Stomach (tissue), 9 donors: Measurements from ENCODE around the gene TGM2. TPM values are rescaled to one million over a fixed set of nuclear protein-coding genes. Genes with fewer than 3 reads are reported as not detected.

Experiments
- DNase-seq, 2 donors: peaks; one replicate each; pipeline versions ENCODE4 v3.0.0 to v3.0.0-alpha.2; 2013 to 2019
- H3K27ac ChIP-seq, 5 donors: fragments of 200-600 bp in 4 of 5; sonication (generic) in 4 of 5; one replicate each; pipeline ENCODE4 v1.5.1; 2013 to 2019; ENCODE audit warnings: mild to moderate bottlenecking in 1 of 5, moderate library complexity in 1 of 5
- H3K27me3 ChIP-seq, 3 donors: fragments of 200-600 bp; sonication (generic); one replicate each; pipeline ENCODE4 v1.5.1; 2017 to 2019; ENCODE audit warnings: mixed run types in 1 of 3
- H3K36me3 ChIP-seq, 4 donors: fragments of 200-600 bp; sonication (generic); 1 replicate in 3 of 4; 2 replicates in 1 of 4; pipeline ENCODE4 v1.5.1; 2016 to 2019
- H3K4me1 ChIP-seq, 4 donors: fragments of 200-600 bp; sonication (generic); one replicate each; pipeline ENCODE4 v1.5.1; 2016 to 2019
- H3K4me3 ChIP-seq, 4 donors: fragments of 200-600 bp; sonication (generic) in 3 of 4; one replicate each; pipeline ENCODE4 v1.5.1; 2016 to 2019; ENCODE audit warnings: mild to moderate bottlenecking in 1 of 4
- H3K9me3 ChIP-seq, 4 donors: fragments of 200-600 bp; sonication (generic); one replicate each; pipeline ENCODE4 v1.5.1; 2016 to 2019
- CTCF ChIP-seq, 7 experiments: fragments of 450-650 bp in 4 of 7; fragments of 200-600 bp in 3 of 7; sonication (generic) in 3 of 7; IDR thresholded peaks; one replicate each; pipeline ENCODE4 v1.5.1; 2016 to 2019; ENCODE audit warnings: antibody characterized with exemption in 7 of 7, control low read depth in 2 of 7, mild to moderate bottlenecking in 1 of 7
- EP300 ChIP-seq: sonication (generic); formaldehyde crosslinking; IDR thresholded peaks from one replicate; pipeline ENCODE4 v1.6.1; 2017; ENCODE audit warnings: antibody characterized with exemption
- POLR2A ChIP-seq, 4 donors: fragments of 450-650 bp; IDR thresholded peaks; one replicate each; pipeline ENCODE4 v1.6.1; 2016; ENCODE audit warnings: antibody characterized with exemption in 4 of 4, control low read depth in 2 of 4, mild to moderate bottlenecking in 1 of 4, moderate library complexity in 1 of 4
- POLR2AphosphoS5 ChIP-seq, 3 donors: sonication (generic); formaldehyde crosslinking; IDR thresholded peaks; one replicate each; pipeline ENCODE4 v1.6.1; 2016; ENCODE audit warnings: antibody characterized with exemption in 3 of 3
- WGBS, 5 donors: extraction: QIAGEN DNeasy Blood & Tissue Kit in 3 of 5; methylation state at CpG; one replicate each; pipeline versions ENCODE4 v1.1.5 to v1.1.7; 2013 to 2018; 5-methylcytosine and 5-hydroxymethylcytosine counted together
- intact Hi-C: fragments of 100-400 bp; cut with DNase I; formaldehyde crosslinking; loops from one replicate; pipeline ENCODE4 v1.15.1; 2023; ENCODE audit warnings: low total_unique reads
- polyA plus RNA-seq, 3 donors: library from polyadenylated mRNA; stranded (reverse); fragments of 200-250 nt; gene quantifications; one replicate each; pipeline ENCODE4 v1.2.3, GENCODE V29; 2013
- total RNA-seq, 5 donors: library from RNA; depleted of rRNA; stranded (reverse); fragments of >200 nt; gene quantifications; one replicate each; pipeline versions ENCODE4 v1.1.0 to v1.2.3, GENCODE V29; 2014 to 2016
- donor health status: healthy with polysubstance abuse.
- donor health status: Bipolar disorder and iron deficiency.
- donor health status: healthy.

TGM2 gene
- total and polyA plus RNA-seq, 8 donors = 16.2 to 195 (median 33.3) TPM

GRCh38 chr20:38138086-38138778, 26.8 kb downstream of the TGM2 start:
- Histone ChIP-seq H3K27ac (no peak overlapping the region), H3K4me3 (no peak overlapping the region), H3K4me1 (peaks cover 1 to 32% (median 18%) of the 10 kb centered on the region in 4 donors), H3K9me3 (no peaks in the 10 kb centered on the region), H3K27me3 (no peaks in the 10 kb centered on the region), H3K36me3 (peaks cover 5 to 67% (median 53%) of the 10 kb centered on the region in 4 donors)
- intact Hi-C loops = no loop called here
- DNase-seq = no peak
- 93 to 96% (median 94%) methylated on average over 15 of the region's 15 CpGs for WGBS, 5 donors
- TF ChIP-seq POLR2A (IDR thresholded peaks at IDR 0.05) (no peak), EP300 (no peak), POLR2AphosphoS5 (IDR thresholded peaks at IDR 0.05) (no peak)

DNA sequence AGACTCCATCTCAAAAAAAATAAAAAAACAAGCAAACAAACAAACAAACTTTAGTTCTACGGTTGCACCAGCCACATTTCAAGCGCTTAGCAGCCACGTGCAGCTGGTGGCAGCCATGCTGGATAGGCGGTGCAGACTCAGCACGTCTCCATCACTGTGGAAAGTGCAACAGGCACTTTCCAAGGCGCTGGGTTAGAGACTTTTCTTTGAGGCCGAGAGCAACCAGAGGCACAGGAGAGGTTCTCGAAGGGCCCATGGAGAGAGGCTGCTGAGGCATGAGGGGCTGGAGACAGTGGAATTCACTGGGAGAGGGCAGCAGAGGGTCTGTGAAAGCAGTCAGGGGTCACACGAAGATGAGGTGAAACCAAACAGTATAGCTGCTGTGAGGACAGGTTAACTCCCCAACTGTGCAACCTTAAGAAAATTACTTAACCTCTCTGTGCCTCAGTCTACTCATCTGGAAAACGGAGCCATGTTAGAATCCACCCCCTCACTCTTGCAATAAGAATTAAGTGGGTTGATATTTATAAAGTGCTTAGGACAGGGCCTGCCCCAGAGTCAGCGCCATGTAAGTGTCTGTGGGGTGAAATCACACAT, 27.5 kb downstream of the TGM2 start:
- Histone ChIP-seq H3K27me3 (no peaks in the 10 kb centered on the region), H3K36me3 (peaks cover 5 to 73% (median 57%) of the 10 kb centered on the region in 4 donors), H3K4me1 (peaks cover 0 to 25% (median 14%) of the 10 kb centered on the region in 4 donors), H3K27ac (no peak overlapping the region), H3K9me3 (no peaks in the 10 kb centered on the region), H3K4me3 (no peak overlapping the region)
- 91 to 95% (median 93%) methylated on average over 11 of the region's 11 CpGs for WGBS, 5 donors
- TF ChIP-seq CTCF (IDR thresholded peaks at IDR 0.05) (no peak), EP300 (no peak), POLR2AphosphoS5 (IDR thresholded peaks at IDR 0.05) (no peak), POLR2A (IDR thresholded peaks at IDR 0.05) (no peak)
- no peak for DNase-seq
- intact Hi-C loops = no loop called here

GRCh38 chr20:38136421-38137245, 28.4 kb downstream of the TGM2 start:
- Histone ChIP-seq H3K4me3 (no peak overlapping the region), H3K27me3 (no peaks in the 10 kb centered on the region), H3K36me3 (peaks cover 5 to 82% (median 60%) of the 10 kb centered on the region in 4 donors), H3K9me3 (no peaks in the 10 kb centered on the region), H3K4me1 (peaks cover 0 to 20% (median 12%) of the 10 kb centered on the region in 4 donors), H3K27ac (no peak overlapping the region)
- 84 to 93% (median 87%) methylated on average over 12 to 14 of the region's 14 CpGs for WGBS, 5 donors
- no peak for TF ChIP-seq CTCF (IDR thresholded peaks at IDR 0.05)
- TF ChIP-seq POLR2A (IDR thresholded peaks at IDR 0.05) = no peak
- TF ChIP-seq EP300 = no peak
- TF ChIP-seq POLR2AphosphoS5 (IDR thresholded peaks at IDR 0.05) = no peak
- no peak for DNase-seq
- intact Hi-C loops = no loop called here

- Histone ChIP-seq H3K27me3 (no peaks in the 10 kb centered on the region), H3K36me3 (peaks cover 5 to 83% (median 60%) of the 10 kb centered on the region in 4 donors), H3K4me1 (peaks cover 0 to 20% (median 12%) of the 10 kb centered on the region in 4 donors), H3K4me3 (no peak overlapping the region), H3K9me3 (no peaks in the 10 kb centered on the region), H3K27ac (peak overlapping the region in 1 of 5 donors; percentile 32)
- 83 to 87% (median 84%) methylated on average over 20 to 28 of the region's 28 CpGs for WGBS, 5 donors
- intact Hi-C loops = no loop called here
- TF ChIP-seq CTCF (IDR thresholded peaks at IDR 0.05) = no peak
- no peak for TF ChIP-seq POLR2A (IDR thresholded peaks at IDR 0.05)
- TF ChIP-seq EP300 = no peak
- TF ChIP-seq POLR2AphosphoS5 (IDR thresholded peaks at IDR 0.05) = no peak
- DNase-seq = no peak
These were observed 29.2 kb downstream of the TGM2 start for GRCh38 chr20:38135651-38136420.
